Bronchial epithelial cell (primary cell): ENCODE results near the gene KIF25. TPM values are rescaled to one million over a fixed set of nuclear protein-coding genes. Genes with fewer than 3 reads are reported as not detected.

Source experiments
- DNase-seq: peaks from one replicate; pipeline ENCODE4 v3.0.0-alpha.2; 2010; ENCODE audit warnings: low read depth
- FAIRE-seq: peaks from 2 replicates; lab custom pipeline; 2011; peaks lifted over from hg19 to GRCh38; lab: Jason Lieb, UNC
- H3K27me3 ChIP-seq: 2 replicates; pipeline ENCODE4 v1.5.1; 2011; ENCODE audit warnings: low read length; ENCODE audit not compliant: control insufficient read depth, insufficient read depth
- H3K36me3 ChIP-seq: 2 replicates; pipeline ENCODE4 v1.5.1; 2011; ENCODE audit warnings: low read length; ENCODE audit not compliant: control insufficient read depth, insufficient read depth
- H3K4me3 ChIP-seq: 2 replicates; pipeline ENCODE4 v1.5.1; 2011; ENCODE audit warnings: mild to moderate bottlenecking, low read depth, low read length, control low read depth
- CTCF ChIP-seq: IDR thresholded peaks from 2 replicates; pipeline ENCODE4 v1.5.1; 2011; ENCODE audit warnings: mild to moderate bottlenecking, moderate library complexity, low read length, control low read depth, inconsistent platforms; ENCODE audit not compliant: insufficient read depth, severe bottlenecking
- total RNA-seq: library from RNA; depleted of rRNA; stranded (reverse); fragments of >200 nt; gene quantifications from 2 replicates; pipeline ENCODE4 v1.2.1, GENCODE V29; 2014

KIF25 gene
- total RNA-seq, 1 donor from 2014 or later, result not detected

- H3K4me3 ChIP-seq, result no peak overlapping the region
- H3K36me3 ChIP-seq, result no peaks in the 10 kb centered on the region
- no peaks in the 10 kb centered on the region for H3K27me3 ChIP-seq
- FAIRE-seq, result no peak
- no peak for DNase-seq
- TF ChIP-seq CTCF, result no peak
These were observed 30.7 kb downstream of the KIF25 start for GRCh38 chr6:168028181-168028580.

- TF ChIP-seq CTCF, result no peak
- no peaks in the 10 kb centered on the region for H3K36me3 ChIP-seq
- FAIRE-seq (peak; percentile 40), DNase-seq (peak; percentile 50)
- no peaks in the 10 kb centered on the region for H3K27me3 ChIP-seq
- H3K4me3 ChIP-seq, result no peak overlapping the region
These were observed 32.2 kb downstream of the KIF25 start for GRCh38 chr6:168029459-168030217.

- FAIRE-seq (no peak), DNase-seq (no peak)
- no peak for TF ChIP-seq CTCF
- Histone ChIP-seq H3K36me3 (no peaks in the 10 kb centered on the region), H3K4me3 (no peak overlapping the region), H3K27me3 (no peaks in the 10 kb centered on the region)
These were observed 32.8 kb downstream of the KIF25 start for GRCh38 chr6:168030218-168030746.

- no peak for DNase-seq
- H3K27me3 ChIP-seq, result no peaks in the 10 kb centered on the region
- no peak for FAIRE-seq
- H3K4me3 ChIP-seq, result no peak overlapping the region
- TF ChIP-seq CTCF, result no peak
- H3K36me3 ChIP-seq, result no peaks in the 10 kb centered on the region
These were observed 33.4 kb downstream of the KIF25 start for GRCh38 chr6:168030908-168031307.

- H3K27me3 ChIP-seq, result no peaks in the 10 kb centered on the region
- FAIRE-seq (no peak), DNase-seq (no peak)
These were observed 34.0 kb downstream of the KIF25 start for GRCh38 chr6:168031411-168031971.

More at GRCh38 chr6:168031411-168031971, 34.0 kb downstream of the KIF25 start:
- Histone ChIP-seq H3K36me3 (no peaks in the 10 kb centered on the region), H3K4me3 (no peak overlapping the region)
- no peak for TF ChIP-seq CTCF
